GM18951 (cell line): ENCODE data around the gene INVS.
"Not testable (repeated sequence)": the region's sequence is repeated elsewhere in the genome, so short reads cannot be mapped to it uniquely, and the experiment has no call there.

Experiments used
- POLR2A ChIP-seq: IDR thresholded peaks from 4 replicates; pipeline ENCODE4 v1.6.1; 2011; ENCODE audit warnings: mild to moderate bottlenecking; ENCODE audit not compliant: insufficient read length, insufficient read depth; ENCODE audit errors: extremely low read depth
- in situ Hi-C: fragments of 300-500 bp; cut with MboI; formaldehyde crosslinking; loops from one replicate; pipeline ENCODE4 v1.12.0; 2022; ENCODE audit warnings: low sequenced_read_pairs, mixed read lengths, inconsistent platforms; ENCODE audit not compliant: unreplicated experiment

INVS gene

DNA sequence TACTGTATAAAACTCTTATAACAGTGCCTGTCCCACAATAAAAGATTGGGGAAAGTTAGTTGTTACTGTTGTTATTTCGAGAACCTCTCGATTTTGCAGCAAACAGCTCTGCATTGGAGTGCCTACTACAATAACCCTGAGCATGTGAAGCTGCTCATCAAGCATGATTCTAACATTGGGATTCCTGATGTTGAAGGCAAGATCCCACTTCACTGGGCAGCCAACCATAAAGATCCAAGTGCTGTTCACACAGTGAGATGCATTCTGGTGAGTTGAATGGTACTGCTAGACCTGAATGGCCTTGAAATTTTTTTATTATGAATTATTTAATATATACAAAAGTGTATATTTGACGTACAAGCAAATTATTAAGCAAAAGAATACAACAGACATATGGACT lies 130.5 kb downstream of the INVS start:
- in situ Hi-C loops = loop anchor here (10.0 kb wide), 1 partner anchor 205 kb away; no protein-coding TSS in a partner anchor
- no peak for TF ChIP-seq POLR2A

DNA sequence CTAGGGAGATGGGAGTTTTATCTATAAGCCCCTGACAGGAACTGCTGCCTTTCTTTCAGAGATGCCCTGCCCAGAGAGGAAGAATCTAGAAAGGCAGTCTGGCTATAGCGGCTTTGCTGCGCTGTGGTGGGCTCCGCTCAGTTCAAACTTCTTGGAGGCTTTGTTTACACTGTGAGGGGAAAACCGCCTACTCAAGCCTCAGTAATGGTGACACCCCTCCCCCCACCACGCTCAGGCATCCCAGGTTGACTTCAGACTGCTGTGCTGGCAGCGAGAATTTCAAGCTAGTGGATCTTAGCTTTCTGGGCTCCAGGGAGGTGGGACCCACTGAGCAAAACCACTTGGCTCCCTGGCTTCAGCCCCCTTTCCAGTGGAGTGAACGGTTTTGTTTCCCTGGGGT lies 137.9 kb downstream of the INVS start:
- in situ Hi-C loops = not testable (repeated sequence)

DNA sequence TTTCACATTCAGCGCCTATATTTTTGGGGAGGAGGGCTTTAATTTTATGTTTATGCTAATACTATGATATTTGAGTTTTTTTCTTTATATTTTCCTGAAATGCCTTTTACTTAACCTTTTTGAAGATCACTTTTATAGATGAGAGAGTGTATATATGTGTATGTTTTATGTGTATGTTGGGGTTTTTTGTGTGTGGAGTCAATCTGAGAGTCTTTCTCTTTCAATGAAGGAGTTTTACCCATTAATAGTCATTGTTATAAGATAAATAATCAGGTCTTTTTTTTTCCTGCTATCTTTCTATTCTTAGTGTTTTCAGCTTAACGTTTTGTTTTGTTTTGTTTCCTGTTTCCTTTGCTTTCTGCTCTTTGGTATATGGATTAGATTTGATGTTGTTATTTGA lies 141.5 kb downstream of the INVS start:
- in situ Hi-C loops = no loop called here
- TF ChIP-seq POLR2A = no peak

DNA sequence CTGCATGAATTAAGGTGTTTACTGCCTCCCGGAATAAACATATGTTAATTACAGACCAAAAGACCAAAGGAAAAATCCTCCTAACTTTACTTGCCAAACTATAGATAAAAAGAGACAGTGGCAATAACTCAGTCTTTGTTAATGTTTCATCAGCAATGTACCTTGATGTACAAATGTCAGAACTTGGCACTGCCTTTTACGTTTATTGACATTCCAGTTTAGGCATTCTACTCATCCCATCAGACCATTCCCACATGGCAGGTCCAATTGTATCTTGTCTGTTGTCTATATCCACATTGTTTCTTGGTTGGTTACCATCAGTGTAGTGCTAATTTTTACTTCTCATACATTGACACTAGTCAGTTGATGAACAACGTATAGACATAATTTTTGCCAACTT lies 168.2 kb downstream of the INVS start:
- in situ Hi-C loops = no loop called here
- TF ChIP-seq POLR2A = no peak

DNA sequence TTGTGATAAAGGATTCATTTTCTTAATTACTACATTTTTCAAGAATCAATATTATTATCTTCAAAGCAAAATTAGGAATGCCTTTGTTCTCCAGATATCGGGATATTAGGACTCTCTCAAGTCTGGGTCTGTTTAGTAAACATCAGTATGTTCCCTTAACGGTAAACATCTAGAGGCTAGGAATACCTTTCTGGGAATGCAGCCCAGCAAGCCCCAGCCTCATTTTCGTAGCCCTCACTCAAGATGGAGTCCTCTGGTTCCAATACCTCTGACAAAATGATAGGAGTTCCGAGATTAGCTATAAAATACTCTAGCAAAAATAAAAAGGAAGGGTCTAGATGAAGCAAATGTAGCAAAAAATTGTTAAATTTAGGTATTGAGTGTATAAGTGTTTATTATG lies 169.2 kb downstream of the INVS start:
- in situ Hi-C loops = no loop called here
- no peak for TF ChIP-seq POLR2A

DNA sequence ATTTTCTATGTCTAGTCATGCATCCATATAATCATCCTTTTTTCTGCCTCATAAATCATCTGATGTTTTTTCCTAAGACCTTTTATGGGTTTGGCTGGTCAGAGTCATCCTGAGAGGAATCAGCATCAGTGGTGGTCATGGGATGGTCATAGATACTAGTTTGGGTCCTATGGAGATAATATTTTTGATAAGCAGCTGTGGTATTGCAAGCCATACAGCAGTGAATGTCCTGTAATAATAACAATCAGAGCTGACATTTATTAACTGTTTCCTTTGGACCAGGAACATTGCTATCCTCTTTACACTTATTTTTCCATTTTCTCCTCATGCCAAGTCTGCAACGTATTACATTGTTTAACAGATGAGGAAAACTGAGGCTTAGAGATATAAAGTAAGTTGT lies 170.6 kb downstream of the INVS start:
- TF ChIP-seq POLR2A = no peak
- in situ Hi-C loops = no loop called here

DNA sequence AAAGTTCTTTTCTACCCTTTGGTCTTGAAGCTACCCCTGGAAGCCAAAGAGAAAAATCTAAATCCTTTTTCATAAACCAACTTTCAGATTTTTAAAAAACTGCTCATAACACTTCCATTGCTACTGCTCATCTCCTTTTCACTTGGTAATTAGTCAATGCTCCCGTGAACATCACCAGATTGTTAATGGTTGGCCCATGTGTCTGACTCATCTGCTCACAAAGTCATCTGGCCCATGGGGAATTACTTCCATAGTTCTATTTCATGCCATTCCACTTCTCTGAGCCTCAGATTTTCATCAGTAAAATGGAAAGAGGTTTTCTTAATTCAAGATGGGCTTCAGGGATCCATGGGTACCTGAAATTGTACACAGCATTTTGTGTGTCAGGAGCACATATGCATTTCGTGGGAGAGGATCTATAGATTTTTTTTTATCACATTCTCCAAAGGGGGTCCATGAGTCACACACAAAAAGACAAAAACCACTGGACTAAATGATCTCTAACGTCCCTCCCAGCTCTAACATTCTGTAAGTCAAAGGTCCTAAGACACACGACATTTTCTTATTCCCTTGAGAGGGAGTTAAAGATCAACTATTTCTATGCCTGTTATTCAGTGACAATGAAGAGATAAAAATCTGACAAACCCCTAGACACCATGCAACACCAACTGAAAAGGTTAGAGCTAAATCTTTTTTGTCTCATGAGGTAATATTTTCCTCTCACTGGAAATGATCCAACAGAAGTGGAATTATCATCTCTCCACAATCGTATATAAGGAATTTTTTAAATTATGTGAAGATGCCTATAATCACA lies 178.3 kb downstream of the INVS start:
- no peak for TF ChIP-seq POLR2A
- in situ Hi-C loops = no loop called here

DNA sequence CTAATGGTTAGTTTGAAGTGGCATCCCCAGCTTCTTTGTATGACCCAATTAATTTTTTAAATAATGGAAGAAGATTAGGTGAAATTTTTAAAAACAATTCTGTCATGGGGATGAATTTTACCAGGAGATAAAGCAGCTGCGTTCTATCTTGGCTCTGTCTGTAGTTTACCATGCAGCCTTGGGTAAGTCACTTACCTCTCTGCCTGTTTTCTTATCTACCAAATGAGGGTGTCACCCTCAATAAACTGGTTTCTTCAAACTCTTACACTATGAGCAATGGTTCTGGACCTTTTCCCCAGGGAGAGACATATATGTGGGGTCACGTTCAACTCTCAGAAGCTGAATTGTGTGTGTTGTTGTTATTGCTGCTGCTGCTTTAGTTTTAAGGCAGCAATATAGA lies 182.0 kb downstream of the INVS start:
- TF ChIP-seq POLR2A = no peak
- in situ Hi-C loops = no loop called here

DNA sequence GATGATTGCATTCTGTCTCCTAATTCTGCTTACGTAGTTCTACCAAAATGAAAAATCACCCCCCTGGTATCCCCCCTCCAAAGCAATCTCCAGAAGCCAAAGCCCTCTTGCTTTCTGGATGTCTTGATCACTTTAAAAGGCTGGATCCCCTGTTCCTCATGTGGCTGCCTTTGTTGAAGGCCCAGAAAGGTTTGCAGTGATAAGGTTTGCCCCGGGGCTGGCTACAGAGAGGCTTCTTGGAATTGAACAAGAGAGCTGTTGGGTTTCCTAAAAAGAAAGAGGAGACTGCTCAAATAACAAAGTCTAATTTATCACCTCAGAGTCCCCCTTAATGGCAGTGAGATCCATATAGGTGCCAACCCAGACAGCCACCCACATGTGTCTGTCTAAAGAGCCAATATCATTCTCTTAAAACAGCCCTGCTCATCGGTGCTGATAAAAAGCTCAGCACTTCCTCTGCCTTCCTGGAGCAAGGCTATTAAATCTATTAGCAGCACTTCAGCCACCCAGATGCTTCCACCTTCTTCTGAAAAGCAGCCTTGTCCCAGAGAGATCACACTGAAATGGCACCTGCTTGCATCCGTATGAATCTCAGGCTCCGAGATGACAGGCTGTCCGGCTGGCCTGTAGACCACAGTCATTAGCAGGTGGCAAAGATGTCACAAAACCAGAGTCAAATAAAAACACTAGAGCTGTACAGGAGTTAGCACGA lies 182.8 kb downstream of the INVS start:
- no peak for TF ChIP-seq POLR2A
- in situ Hi-C loops = no loop called here

DNA sequence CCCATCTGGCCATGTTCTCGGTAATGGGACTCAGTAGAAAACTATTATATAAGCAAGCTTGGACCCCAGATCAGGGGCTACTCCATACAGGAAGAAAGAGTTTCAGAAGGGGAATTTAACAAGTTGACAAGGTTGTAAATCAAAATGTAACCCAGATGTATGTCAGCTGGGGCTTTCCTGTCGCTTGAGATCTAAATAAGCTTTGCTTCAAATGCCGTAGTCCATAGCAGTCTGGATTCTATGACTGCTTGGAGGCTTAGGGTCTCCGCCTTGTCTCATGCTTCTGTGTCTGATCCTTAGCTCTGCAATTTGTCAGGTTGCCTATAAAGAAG lies 183.3 kb downstream of the INVS start:
- no peak for TF ChIP-seq POLR2A
- in situ Hi-C loops = no loop called here

DNA sequence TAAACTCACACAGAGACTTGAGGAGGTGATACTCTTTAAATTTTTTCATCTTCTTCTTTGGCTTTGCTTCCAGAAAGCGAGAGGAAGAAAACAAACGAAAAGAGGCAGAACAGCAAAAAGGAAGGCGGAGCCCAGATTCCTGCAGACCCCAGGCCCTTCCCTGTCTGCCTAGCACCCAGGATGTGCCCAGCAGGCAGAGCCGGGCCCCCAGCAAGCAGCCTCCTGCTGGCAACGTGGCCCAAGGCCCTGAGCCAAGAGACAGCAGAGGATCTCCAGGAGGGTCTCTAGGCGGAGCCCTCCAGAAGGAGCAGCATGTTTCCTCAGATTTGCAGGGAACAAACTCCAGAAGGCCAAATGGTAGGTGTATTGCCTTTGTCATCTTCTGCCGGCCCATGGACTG lies 185.2 kb downstream of the INVS start:
- no peak for TF ChIP-seq POLR2A
- in situ Hi-C loops = no loop called here

DNA sequence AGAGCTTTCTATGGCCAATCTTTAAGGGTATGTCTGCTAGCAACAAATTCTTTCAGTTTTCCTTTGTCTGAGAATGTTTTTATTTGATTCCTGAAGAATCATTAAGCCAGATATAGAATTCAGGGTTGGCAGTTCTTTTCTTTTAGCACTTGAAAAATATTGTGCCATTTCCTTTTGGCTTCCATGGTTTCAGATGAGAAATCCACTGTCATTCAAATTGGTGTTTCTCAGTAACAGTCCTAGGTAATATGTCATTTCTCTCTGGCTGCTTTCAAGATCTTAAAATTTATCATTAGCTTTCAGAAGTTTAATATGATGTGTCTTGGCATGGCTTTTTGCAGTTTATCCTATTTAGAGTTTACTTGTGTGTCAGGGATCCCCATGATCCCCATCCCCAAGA lies 186.0 kb downstream of the INVS start:
- in situ Hi-C loops = no loop called here
- no peak for TF ChIP-seq POLR2A

DNA sequence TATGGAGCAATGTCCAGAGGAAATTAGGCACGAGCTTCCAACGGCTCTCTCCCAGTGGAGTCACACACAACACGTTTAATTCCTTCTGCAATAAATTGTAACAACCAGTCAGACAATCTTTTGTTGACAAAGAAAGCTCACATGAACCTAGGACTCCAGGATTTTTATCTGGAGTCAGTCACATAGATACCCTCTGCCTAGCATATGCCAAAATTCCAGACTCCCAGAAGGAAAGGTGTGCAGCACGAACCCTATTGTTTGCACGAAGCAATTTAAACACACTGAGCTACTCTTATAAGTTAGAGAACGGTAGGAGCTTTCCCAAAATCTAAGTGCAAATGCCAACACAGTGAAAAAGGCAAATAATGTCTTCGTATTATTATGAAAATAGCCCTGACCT lies 186.6 kb downstream of the INVS start:
- no peak for TF ChIP-seq POLR2A
- in situ Hi-C loops = no loop called here

DNA sequence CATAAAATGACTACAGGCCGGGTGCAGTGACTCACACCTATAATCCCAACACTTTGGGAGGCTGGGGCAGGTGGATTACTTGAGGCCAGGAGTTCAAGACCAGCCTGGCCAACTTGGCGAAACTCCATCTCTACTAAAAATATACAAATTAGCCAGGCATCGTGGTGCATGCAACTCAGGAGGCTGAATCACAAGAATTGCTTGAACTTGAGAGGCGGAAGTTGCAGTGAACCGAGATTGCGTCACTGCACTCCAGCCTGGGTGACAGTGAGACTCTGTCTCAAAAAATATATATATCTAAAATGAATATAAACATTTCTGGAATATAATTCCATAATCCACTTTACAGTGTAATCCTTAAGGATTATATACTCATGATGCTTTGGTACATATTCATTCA lies 187.2 kb downstream of the INVS start:
- in situ Hi-C loops = no loop called here

More for the DNA sequence above, 187.2 kb downstream of the INVS start:
- TF ChIP-seq POLR2A = no peak
